HG02763 (cell line): Measurements from ENCODE around the gene RPL6.

Experiments
- ATAC-seq: cut with Tn5 transposase; IDR thresholded peaks from one replicate; pipeline ENCODE4 v1.9.1; 2021; ENCODE audit warnings: mild to moderate bottlenecking, moderate library complexity; ENCODE audit not compliant: unreplicated experiment

Gene RPL6

GRCh38 chr12:112380663-112381405 lies 28.6 kb downstream of the RPL6 start:
- ATAC-seq: no peak

- ATAC-seq: no peak
Observed at GRCh38 chr12:112375105-112375504, 34.3 kb downstream of the RPL6 start.

DNA sequence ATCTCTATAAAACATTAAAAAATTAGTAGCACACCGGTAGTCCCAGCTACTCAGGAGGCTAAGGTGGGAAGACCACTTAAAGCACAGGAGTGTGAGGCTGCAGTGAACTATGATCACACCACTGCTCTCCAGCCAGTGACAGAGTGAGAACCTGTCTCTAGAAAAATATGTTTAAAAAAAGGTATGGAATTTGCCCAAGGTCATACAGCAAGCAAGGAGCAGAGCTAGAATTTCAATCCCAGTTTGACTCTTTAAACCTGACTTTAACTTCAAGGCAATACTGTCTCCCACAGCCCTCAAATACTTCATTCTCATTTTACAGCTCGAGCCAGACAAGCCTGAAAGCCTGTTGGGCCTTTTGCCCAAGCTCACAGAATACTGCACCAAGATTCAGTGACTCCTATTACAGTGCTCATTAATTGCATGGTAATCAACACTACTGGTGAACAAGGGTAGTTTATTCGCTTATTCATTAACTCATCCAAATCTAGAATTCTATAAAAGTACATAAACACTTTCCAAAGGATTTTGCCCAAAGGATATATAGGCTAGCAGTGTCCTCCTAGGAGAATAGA lies 35.2 kb downstream of the RPL6 start:
- no peak for ATAC-seq

DNA sequence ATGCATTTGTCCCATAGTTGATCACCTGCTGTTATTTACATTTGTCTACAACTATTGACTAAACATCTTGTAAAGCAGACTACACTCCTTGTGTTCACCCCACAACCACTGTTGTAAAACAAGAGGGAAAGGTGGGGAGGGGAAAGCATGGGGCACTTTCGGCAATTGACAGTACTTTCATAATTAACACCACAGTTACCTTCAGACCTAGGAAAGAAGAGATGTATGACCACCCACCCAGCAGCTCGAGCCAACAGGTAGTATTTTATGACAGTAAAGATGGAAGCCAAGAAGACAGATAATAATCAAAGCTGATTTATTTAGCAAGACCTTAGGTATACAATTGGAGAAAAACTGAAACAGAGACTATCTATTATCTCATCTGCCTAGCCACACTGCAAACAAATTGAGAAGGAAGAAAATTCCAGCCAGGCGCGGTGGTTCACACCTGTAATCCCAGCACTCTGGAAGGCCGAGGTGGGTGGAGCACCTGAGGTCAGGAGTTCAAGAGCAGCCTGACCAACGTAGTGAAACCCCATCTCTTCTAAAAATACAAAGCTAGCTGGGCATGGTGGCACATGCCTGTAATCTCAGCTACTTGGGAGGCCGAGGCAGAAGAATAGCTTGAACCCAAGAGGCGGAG lies 38.4 kb downstream of the RPL6 start:
- no peak for ATAC-seq

DNA sequence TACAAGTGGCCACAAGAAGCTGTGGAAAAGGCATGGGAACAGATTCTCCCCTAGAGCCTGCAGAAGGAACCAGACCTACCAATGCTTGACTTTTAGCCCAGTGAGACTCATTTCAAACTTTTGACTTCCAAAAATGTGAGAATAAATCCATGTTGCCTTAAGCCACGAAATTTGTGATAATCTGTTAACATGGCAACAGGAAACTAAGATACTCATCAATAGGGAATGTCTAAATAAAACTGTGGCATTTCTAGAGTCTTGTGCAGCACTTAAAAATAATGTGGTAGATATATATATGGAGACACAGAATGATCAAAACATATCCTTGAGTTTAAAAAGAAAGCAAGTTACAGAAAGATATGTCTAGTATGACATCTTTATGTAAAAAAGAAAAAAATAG lies 39.2 kb downstream of the RPL6 start:
- no peak for ATAC-seq

- no peak for ATAC-seq
Observed at GRCh38 chr12:112368856-112369255, 40.5 kb downstream of the RPL6 start.

DNA sequence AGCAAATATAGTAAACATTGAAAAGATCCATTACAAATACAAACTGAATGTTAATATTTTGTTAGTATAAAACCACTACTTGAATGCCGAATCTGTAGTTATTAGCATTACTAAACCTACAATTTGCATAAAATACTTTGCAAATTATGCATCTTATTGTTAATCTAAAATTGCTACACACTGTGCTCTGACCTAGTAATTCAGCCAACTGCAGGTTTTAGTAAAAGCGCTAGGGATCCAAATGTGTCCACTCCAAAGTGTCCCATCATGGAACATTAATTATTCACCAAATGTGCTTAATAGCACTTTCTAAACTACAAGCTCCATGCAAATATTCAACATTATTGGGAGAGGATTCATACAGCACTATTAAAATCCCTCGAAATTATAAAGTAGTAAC lies 41.4 kb downstream of the RPL6 start:
- ATAC-seq: no peak

GRCh38 chr12:112362310-112362709 lies 47.1 kb downstream of the RPL6 start:
- no peak for ATAC-seq

DNA sequence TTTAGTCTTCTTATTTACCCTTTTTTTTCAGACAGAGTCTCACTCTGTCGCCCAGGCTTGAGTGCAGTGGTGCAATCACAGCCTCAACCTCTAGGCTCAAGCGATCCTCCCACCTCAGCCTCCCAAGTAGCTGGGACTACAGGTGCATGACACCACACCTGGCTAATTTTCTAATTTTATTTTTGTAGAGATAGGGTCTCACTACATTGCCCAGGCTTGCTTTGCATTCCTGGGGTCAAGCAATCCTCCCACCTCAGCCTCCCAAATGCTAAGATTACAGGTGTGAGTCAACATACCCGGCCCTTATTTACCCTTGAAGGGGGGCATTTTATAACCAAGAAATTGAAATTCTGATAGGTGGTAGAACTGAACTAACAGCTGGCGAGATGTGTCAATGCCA lies 48.1 kb downstream of the RPL6 start:
- ATAC-seq: no peak

- no peak for ATAC-seq
Observed at GRCh38 chr12:112359290-112359689, 50.1 kb downstream of the RPL6 start.

GRCh38 chr12:112357214-112357613 lies 52.2 kb downstream of the RPL6 start:
- ATAC-seq: no peak
